ENCODE results near the gene FSTL5.

FSTL5 gene

GRCh38 chr4:162059656-162060055 is 104.1 kb downstream of the FSTL5 start:
- Histone ChIP-seq H3K36me3 (ENCODE audit: low read length) (no peaks in the 10 kb centered on the region), H3K27ac (ENCODE audit: low read depth, low read length) (no peak overlapping the region), H3F3A (ENCODE audit: insufficient read depth) (no peaks in the 10 kb centered on the region), H4K20me1 (ENCODE audit: low read depth, low read length) (no peaks in the 10 kb centered on the region), H3K79me2 (ENCODE audit: insufficient read depth, low read length) (no peaks in the 10 kb centered on the region), H3K27me3 (ENCODE audit: low read length) (no peaks in the 10 kb centered on the region), H3K4me3 (ENCODE audit: insufficient read depth, low read length, poor library complexity, severe bottlenecking) (no peak overlapping the region), H3K9ac (ENCODE audit: low read length) (no peak overlapping the region), H2AFZ (ENCODE audit: low read depth, low read length, severe bottlenecking) (no peak overlapping the region), H3K9me3 (ENCODE audit: insufficient read depth, low read length) (no peaks in the 10 kb centered on the region), H3K9me2 (replicated peaks; ENCODE audit: insufficient read depth, low read length) (no peaks in the 10 kb centered on the region), H3K4me2 (ENCODE audit: low read depth, low read length, poor library complexity, severe bottlenecking) (no peak overlapping the region)
- TF ChIP-seq EZH2phosphoT487 (conservative IDR thresholded peaks at IDR 0.05; ENCODE audit: low read length), result no peak
- no peak for TF ChIP-seq CTCF (IDR thresholded peaks at IDR 0.05; ENCODE audit: insufficient read depth, low read length, poor library complexity, severe bottlenecking)

DNA sequence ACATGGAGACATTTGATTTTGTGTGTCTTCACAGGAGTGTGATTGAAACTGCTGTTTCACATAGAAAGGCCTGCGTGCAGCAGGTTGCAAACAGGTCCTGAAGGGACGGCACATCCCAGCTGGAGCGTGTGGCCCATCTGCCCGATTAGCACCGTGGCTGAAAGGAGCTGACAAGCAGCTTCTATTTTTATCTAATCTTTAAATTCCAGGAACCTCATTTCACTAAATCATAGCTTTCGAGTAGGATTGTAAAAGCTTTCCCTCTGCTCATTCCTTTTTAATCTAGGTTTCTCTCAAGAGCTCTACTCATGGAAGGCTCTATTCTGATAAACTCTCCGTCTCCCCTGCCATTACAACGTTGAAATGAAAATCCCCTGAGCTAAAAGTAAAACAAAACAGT is 106.8 kb downstream of the FSTL5 start:
- Histone ChIP-seq H4K20me1 (ENCODE audit: low read depth, low read length) (no peaks in the 10 kb centered on the region), H3K9ac (ENCODE audit: low read length) (no peak overlapping the region), H3F3A (ENCODE audit: insufficient read depth) (no peaks in the 10 kb centered on the region), H3K36me3 (ENCODE audit: low read length) (no peaks in the 10 kb centered on the region), H3K79me2 (ENCODE audit: insufficient read depth, low read length) (no peaks in the 10 kb centered on the region), H3K4me3 (ENCODE audit: insufficient read depth, low read length, poor library complexity, severe bottlenecking) (no peak overlapping the region), H3K4me2 (ENCODE audit: low read depth, low read length, poor library complexity, severe bottlenecking) (no peak overlapping the region), H3K9me3 (ENCODE audit: insufficient read depth, low read length) (no peaks in the 10 kb centered on the region), H2AFZ (ENCODE audit: low read depth, low read length, severe bottlenecking) (no peak overlapping the region), H3K27me3 (ENCODE audit: low read length) (no peaks in the 10 kb centered on the region), H3K9me2 (replicated peaks; ENCODE audit: insufficient read depth, low read length) (no peaks in the 10 kb centered on the region; the same call in 1 of the 2 replicates), H3K27ac (ENCODE audit: low read depth, low read length) (no peak overlapping the region)
- TF ChIP-seq EZH2phosphoT487 (conservative IDR thresholded peaks at IDR 0.05; ENCODE audit: low read length) (no peak), CTCF (IDR thresholded peaks at IDR 0.05; ENCODE audit: insufficient read depth, low read length, poor library complexity, severe bottlenecking) (no peak)

DNA sequence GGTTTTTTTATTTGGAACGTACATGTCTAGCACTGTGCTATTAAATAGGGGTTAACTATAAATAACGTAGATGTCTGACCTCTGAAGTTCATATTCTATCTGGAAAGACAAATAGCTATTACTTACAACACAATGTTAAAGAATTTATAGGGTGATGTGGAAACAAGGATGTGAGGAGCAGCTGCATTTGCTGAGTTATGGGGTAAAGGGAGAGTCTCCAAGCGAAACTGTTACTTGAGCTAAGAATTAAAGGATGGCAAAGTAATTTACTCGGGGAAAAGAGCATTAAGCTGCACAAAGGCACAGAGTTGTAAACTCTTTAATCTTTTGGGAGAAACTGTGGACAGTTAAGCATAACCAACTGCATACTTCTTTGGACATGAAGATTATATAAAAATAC is 117.7 kb downstream of the FSTL5 start:
- Histone ChIP-seq H3F3A (ENCODE audit: insufficient read depth) (no peaks in the 10 kb centered on the region), H3K9ac (ENCODE audit: low read length) (no peak overlapping the region), H3K27ac (ENCODE audit: low read depth, low read length) (no peak overlapping the region), H4K20me1 (ENCODE audit: low read depth, low read length) (no peaks in the 10 kb centered on the region), H3K36me3 (ENCODE audit: low read length) (no peaks in the 10 kb centered on the region), H3K4me2 (ENCODE audit: low read depth, low read length, poor library complexity, severe bottlenecking) (no peak overlapping the region), H3K9me2 (replicated peaks; ENCODE audit: insufficient read depth, low read length) (no peaks in the 10 kb centered on the region), H3K27me3 (ENCODE audit: low read length) (no peaks in the 10 kb centered on the region), H3K4me3 (ENCODE audit: insufficient read depth, low read length, poor library complexity, severe bottlenecking) (no peak overlapping the region), H2AFZ (ENCODE audit: low read depth, low read length, severe bottlenecking) (no peak overlapping the region), H3K79me2 (ENCODE audit: insufficient read depth, low read length) (no peaks in the 10 kb centered on the region), H3K9me3 (ENCODE audit: insufficient read depth, low read length) (no peaks in the 10 kb centered on the region)
- TF ChIP-seq CTCF (IDR thresholded peaks at IDR 0.05; ENCODE audit: insufficient read depth, low read length, poor library complexity, severe bottlenecking) (no peak), EZH2phosphoT487 (conservative IDR thresholded peaks at IDR 0.05; ENCODE audit: low read length) (no peak)

All from SU-DHL-6 (cell line).